Measurements from ENCODE around the gene CGB3. TPM values are rescaled to one million over a fixed set of nuclear protein-coding genes. Genes with fewer than 3 reads are reported as not detected.

CGB3 gene
- total and polyA plus RNA-seq, 12 donors, result not detected

DNA sequence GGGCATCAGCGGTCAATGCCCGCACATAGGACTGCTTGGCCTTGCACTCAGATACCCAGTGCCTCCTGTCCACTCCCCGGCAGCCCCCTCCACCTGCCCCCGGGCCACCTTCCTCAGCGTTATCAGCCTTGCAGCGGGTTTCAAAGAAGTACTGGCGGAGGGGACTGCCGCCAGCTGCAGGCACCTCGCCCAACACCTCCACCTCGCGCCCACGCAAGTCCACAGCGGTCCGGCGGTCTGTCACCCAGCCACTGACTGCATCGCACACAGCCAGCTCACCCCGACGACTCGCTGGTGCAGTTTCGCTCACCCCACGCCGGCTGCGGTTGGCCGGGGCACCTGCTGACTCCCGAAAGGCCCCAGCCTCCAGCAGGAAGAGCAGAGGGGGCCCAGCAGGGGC is 37.3 kb upstream of the CGB3 start:
- intact Hi-C loops (cut with DNase I), result no loop called here
- Histone ChIP-seq H3K27ac (no peak overlapping the region), H3K4me1 (peaks cover 0 to 39% (median 22%) of the 10 kb centered on the region in 9 donors), H3K27me3 (peaks cover 0 to 86% (median 54%) of the 10 kb centered on the region in 7 donors), H3K9me3 (no peaks in the 10 kb centered on the region), H3K4me3 (no peak overlapping the region), H3K36me3 (no peaks in the 10 kb centered on the region)
- ATAC-seq (no peak), DNase-seq (no peak)
- 81 to 86% methylated on average over 25 of the region's 25 CpGs for WGBS, 2 donors
- TF ChIP-seq, protein P1, sequence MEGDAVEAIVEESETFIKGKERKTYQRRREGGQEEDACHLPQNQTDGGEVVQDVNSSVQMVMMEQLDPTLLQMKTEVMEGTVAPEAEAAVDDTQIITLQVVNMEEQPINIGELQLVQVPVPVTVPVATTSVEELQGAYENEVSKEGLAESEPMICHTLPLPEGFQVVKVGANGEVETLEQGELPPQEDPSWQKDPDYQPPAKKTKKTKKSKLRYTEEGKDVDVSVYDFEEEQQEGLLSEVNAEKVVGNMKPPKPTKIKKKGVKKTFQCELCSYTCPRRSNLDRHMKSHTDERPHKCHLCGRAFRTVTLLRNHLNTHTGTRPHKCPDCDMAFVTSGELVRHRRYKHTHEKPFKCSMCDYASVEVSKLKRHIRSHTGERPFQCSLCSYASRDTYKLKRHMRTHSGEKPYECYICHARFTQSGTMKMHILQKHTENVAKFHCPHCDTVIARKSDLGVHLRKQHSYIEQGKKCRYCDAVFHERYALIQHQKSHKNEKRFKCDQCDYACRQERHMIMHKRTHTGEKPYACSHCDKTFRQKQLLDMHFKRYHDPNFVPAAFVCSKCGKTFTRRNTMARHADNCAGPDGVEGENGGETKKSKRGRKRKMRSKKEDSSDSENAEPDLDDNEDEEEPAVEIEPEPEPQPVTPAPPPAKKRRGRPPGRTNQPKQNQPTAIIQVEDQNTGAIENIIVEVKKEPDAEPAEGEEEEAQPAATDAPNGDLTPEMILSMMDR (IDR thresholded peaks at IDR 0.05), result no peak

DNA sequence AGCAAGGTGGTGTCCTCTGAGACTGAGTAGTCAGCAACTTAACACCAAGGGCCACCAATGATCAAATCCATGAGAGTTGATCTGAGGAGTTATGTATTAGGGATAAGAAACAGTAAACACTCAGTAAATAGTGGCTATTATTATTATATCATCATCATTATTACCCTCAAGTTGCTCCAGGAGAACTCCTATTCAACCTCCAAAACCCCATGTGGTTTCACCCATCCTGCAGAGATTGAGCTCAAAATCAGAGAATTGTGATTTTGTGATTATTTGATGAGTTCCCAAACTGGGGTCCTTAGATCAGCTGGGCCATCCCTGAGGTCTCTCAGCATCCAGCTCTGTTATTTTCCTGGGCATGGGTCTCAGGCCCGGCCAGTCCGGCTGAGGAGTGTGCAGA is 36.9 kb upstream of the CGB3 start:
- no peak for ATAC-seq
- H3K36me3 ChIP-seq, result no peaks in the 10 kb centered on the region
- intact Hi-C loops (cut with DNase I), result no loop called here
- no peak overlapping the region for H3K4me3 ChIP-seq
- no peaks in the 10 kb centered on the region for H3K9me3 ChIP-seq
- no peak overlapping the region for H3K27ac ChIP-seq
- WGBS, 2 donors, result 99 to 100% methylated on average over 2 of the region's 2 CpGs
- DNase-seq, result no peak
- H3K27me3 ChIP-seq, result peaks cover 0 to 86% (median 54%) of the 10 kb centered on the region in 7 donors
- TF ChIP-seq, protein P1 (IDR thresholded peaks at IDR 0.05), result no peak
- peaks cover 0 to 42% (median 26%) of the 10 kb centered on the region in 9 donors for H3K4me1 ChIP-seq

DNA sequence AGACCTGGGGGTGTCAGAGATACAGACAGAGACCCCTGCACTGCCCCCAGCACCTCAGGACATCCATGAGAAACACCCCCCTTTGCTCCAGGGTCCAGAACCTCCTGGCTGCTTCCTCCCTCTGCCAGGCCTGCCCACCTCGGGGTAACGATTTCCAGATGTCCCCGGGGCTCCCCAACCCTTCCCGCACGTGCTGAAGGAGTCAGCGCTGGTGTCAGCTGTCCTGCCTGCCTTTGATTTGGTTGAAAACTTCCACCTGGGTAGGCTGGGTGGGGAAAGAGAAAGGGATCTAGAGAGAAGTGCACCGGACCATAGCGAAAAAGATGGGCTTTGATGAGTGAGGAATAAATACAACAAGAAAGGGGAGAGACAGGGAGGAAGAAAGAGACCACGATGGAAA is 34.9 kb upstream of the CGB3 start:
- intact Hi-C loops (cut with DNase I), result no loop called here
- Histone ChIP-seq H3K27ac (no peak overlapping the region), H3K27me3 (peaks cover 0 to 77% (median 39%) of the 10 kb centered on the region in 7 donors), H3K36me3 (no peaks in the 10 kb centered on the region), H3K4me1 (peaks cover 0 to 26% (median 23%) of the 10 kb centered on the region in 9 donors), H3K4me3 (no peak overlapping the region), H3K9me3 (no peaks in the 10 kb centered on the region)
- no peak for DNase-seq
- TF ChIP-seq, protein P1 (IDR thresholded peaks at IDR 0.05), result no peak
- no peak for ATAC-seq
- WGBS, 2 donors, result 53 to 59% methylated on average over 9 of the region's 9 CpGs

DNA sequence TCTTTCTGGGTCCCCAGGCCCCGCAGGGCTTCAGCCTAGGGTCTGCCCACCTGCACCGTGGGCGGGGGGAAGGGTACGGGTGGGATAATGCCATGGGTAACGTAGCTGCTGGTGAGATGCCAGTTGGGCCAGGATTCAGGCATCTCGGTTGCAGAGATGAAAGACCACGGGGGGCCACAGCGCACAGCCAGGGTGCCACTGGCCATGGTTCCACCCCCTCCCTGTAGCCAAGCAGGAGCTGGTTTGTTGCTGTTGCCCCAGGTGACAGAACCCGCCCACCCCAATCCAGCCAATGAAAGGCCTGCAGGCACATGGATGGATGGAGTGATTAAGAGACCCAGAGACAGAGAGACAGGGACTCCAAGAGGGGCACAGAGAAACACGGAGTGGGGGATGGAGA is 34.4 kb upstream of the CGB3 start:
- TF ChIP-seq, protein P1 (IDR thresholded peaks at IDR 0.05), result no peak
- no peak for DNase-seq
- intact Hi-C loops (cut with DNase I), result no loop called here
- H3K27ac ChIP-seq, result no peak overlapping the region
- H3K4me1 ChIP-seq, result peaks cover 0 to 25% (median 23%) of the 10 kb centered on the region in 9 donors
- H3K36me3 ChIP-seq, result no peaks in the 10 kb centered on the region
- no peaks in the 10 kb centered on the region for H3K9me3 ChIP-seq
- no peak overlapping the region for H3K4me3 ChIP-seq
- WGBS, 2 donors, result 52 to 62% methylated on average over 10 of the region's 10 CpGs
- no peak for ATAC-seq
- peaks cover 0 to 72% (median 34%) of the 10 kb centered on the region in 7 donors for H3K27me3 ChIP-seq

Measured in heart right ventricle (tissue), 16 donors.